NT2/D1 (cell line): Measurements from ENCODE around the gene SPOCK1.

Experiments used
- DNase-seq: peaks from one replicate; pipeline ENCODE4 v3.0.0-alpha.2; 2011; ENCODE audit warnings: low read depth, low spot score
- H3K27me3 ChIP-seq: 2 replicates; pipeline ENCODE4 v1.6.0; 2011; ENCODE audit warnings: mild to moderate bottlenecking; ENCODE audit not compliant: insufficient read length, insufficient read depth
- H3K36me3 ChIP-seq: 2 replicates; pipeline ENCODE4 v1.6.1; 2011; ENCODE audit warnings: mild to moderate bottlenecking, low read length, mixed read lengths; ENCODE audit not compliant: insufficient read depth, insufficient read length
- H3K4me1 ChIP-seq: 2 replicates; pipeline ENCODE4 v1.5.1; 2011; ENCODE audit not compliant: insufficient read depth, insufficient read length
- H3K4me3 ChIP-seq: 2 replicates; pipeline ENCODE4 v1.5.1; 2011; ENCODE audit warnings: low read depth; ENCODE audit not compliant: insufficient read length
- H3K9ac ChIP-seq: 2 replicates; pipeline ENCODE4 v1.6.0; 2011; ENCODE audit warnings: low read depth; ENCODE audit not compliant: insufficient read length
- H3K9me3 ChIP-seq: 2 replicates; pipeline ENCODE4 v1.5.1; 2011; ENCODE audit warnings: mild to moderate bottlenecking, low read length; ENCODE audit not compliant: insufficient read depth
- SUZ12 ChIP-seq: IDR thresholded peaks from 2 replicates; pipeline ENCODE4 v1.6.1; 2011; ENCODE audit not compliant: insufficient read length, insufficient read depth; ENCODE audit errors: extremely low read depth
- YY1 ChIP-seq: IDR thresholded peaks from 2 replicates; pipeline ENCODE4 v1.6.1; 2011; ENCODE audit not compliant: insufficient read length, insufficient read depth
- ZNF274 ChIP-seq: IDR thresholded peaks from 2 replicates; pipeline ENCODE4 v1.6.1; 2011; ENCODE audit warnings: mild to moderate bottlenecking, low read depth, low read length

SPOCK1 gene

GRCh38 chr5:137328991-137329390, 170.1 kb downstream of the SPOCK1 start:
- Histone ChIP-seq H3K36me3 (no peaks in the 10 kb centered on the region), H3K4me1 (no peaks in the 10 kb centered on the region), H3K9me3 (no peaks in the 10 kb centered on the region), H3K9ac (no peak overlapping the region), H3K4me3 (no peak overlapping the region), H3K27me3 (no peaks in the 10 kb centered on the region)
- no peak for TF ChIP-seq SUZ12
- TF ChIP-seq ZNF274, result no peak
- TF ChIP-seq YY1, result no peak
- DNase-seq, result no peak

GRCh38 chr5:137328463-137328862, 170.7 kb downstream of the SPOCK1 start:
- TF ChIP-seq YY1 (no peak), ZNF274 (no peak), SUZ12 (no peak)
- DNase-seq, result no peak
- H3K27me3 ChIP-seq, result no peaks in the 10 kb centered on the region

GRCh38 chr5:137325721-137326120, 173.4 kb downstream of the SPOCK1 start:
- Histone ChIP-seq H3K4me1 (no peaks in the 10 kb centered on the region), H3K4me3 (no peak overlapping the region), H3K9me3 (no peaks in the 10 kb centered on the region), H3K9ac (no peak overlapping the region), H3K27me3 (no peaks in the 10 kb centered on the region), H3K36me3 (no peaks in the 10 kb centered on the region)
- DNase-seq, result no peak
- TF ChIP-seq YY1 (no peak), SUZ12 (no peak), ZNF274 (no peak)

More at GRCh38 chr5:137328463-137328862, 170.7 kb downstream of the SPOCK1 start:
- no peaks in the 10 kb centered on the region for H3K4me1 ChIP-seq
- no peak overlapping the region for H3K4me3 ChIP-seq
- no peak overlapping the region for H3K9ac ChIP-seq
- H3K36me3 ChIP-seq, result no peaks in the 10 kb centered on the region
- no peaks in the 10 kb centered on the region for H3K9me3 ChIP-seq

DNA sequence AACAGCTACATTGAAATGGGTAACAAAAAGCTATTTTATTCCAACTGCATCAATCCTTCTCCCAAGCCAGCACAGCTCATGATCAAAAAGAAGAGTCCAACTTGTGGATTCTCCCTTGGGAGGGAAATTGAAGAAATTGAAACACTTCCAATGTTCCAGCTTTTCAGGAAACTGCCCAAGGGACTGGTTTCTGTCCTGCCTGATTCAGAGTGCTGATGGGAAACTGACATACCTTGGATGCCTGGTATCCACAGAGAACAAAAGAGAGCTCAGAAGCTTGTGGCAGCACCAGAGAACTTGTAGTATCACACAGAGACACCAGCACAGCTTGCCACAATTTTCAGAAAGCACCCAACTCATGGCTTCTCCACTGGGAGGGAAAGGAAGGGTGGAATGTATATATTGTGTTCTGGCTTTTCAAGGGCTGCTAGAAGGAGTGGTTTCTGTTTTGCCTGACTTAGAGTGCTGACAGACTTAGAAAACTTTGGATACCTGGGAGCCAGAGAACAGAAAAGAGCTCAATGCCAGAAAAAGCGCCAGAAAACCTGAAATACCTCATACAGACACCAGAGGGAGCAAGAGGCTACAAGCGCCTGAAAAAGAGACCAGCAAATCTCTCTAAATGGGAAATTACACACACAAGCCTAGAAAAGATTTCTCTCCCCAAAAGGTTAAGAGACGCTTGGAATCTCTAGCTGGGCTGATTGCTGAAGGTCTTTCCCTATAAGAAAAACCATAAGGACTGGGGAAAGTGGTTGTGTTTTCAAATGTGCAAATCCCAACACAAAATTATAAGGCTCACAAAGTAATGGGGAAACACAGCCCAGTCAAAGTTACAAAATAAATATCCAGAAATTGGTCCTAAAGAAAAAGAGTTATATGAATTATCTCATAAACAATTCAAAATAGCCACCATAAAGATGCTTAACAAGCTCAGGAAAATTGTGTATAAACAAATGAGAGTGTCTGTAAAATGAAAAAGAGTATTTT, 178.8 kb downstream of the SPOCK1 start:
- TF ChIP-seq YY1 (no peak), SUZ12 (no peak), ZNF274 (no peak)
- Histone ChIP-seq H3K4me1 (no peaks in the 10 kb centered on the region), H3K4me3 (no peak overlapping the region), H3K27me3 (no peaks in the 10 kb centered on the region), H3K36me3 (no peaks in the 10 kb centered on the region), H3K9ac (no peak overlapping the region), H3K9me3 (no peaks in the 10 kb centered on the region)
- peak; percentile 57 for DNase-seq

DNA sequence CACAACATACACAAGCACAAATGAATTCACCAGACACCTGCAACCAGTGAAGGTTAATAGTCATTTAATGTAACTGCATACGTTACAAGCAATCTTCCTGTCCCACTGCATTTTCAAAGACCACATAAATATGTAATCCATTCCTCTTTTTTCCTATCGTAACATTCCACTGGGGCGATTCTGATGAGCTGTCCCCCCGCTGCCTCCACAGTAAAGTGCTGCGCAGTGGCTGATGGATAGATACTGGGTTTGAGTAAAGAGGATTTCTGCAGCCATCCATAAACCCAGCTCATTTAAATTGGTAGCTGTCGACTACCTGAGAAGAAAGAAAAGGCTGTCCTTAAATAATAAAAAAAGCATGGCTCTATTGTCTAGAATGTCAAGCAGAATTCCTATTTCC, 181.1 kb downstream of the SPOCK1 start:
- Histone ChIP-seq H3K9ac (no peak overlapping the region), H3K4me1 (no peaks in the 10 kb centered on the region), H3K27me3 (no peaks in the 10 kb centered on the region), H3K36me3 (no peaks in the 10 kb centered on the region), H3K9me3 (no peaks in the 10 kb centered on the region), H3K4me3 (no peak overlapping the region)
- TF ChIP-seq ZNF274 (no peak), YY1 (no peak), SUZ12 (no peak)
- no peak for DNase-seq

GRCh38 chr5:137316346-137316736, 182.8 kb downstream of the SPOCK1 start:
- Histone ChIP-seq H3K4me1 (no peaks in the 10 kb centered on the region), H3K4me3 (no peak overlapping the region), H3K9ac (no peak overlapping the region), H3K9me3 (no peaks in the 10 kb centered on the region), H3K36me3 (no peaks in the 10 kb centered on the region), H3K27me3 (no peaks in the 10 kb centered on the region)
- no peak for DNase-seq
- no peak for TF ChIP-seq SUZ12
- TF ChIP-seq YY1, result no peak
- TF ChIP-seq ZNF274, result no peak

- TF ChIP-seq ZNF274, result no peak
- TF ChIP-seq YY1, result no peak
- no peak for TF ChIP-seq SUZ12
- Histone ChIP-seq H3K9me3 (no peaks in the 10 kb centered on the region), H3K27me3 (no peaks in the 10 kb centered on the region), H3K9ac (no peak overlapping the region), H3K4me3 (no peak overlapping the region), H3K4me1 (no peaks in the 10 kb centered on the region), H3K36me3 (no peaks in the 10 kb centered on the region)
- no peak for DNase-seq
These were observed 183.4 kb downstream of the SPOCK1 start for GRCh38 chr5:137315534-137316345.
